Measurements from ENCODE around the gene PPARG. TPM values are rescaled to one million over a fixed set of nuclear protein-coding genes. Genes with fewer than 3 reads are reported as not detected.

The PPARG gene
- total and polyA plus RNA-seq, 8 donors: 3.3 to 52.0 (median 5.4) TPM

- Histone ChIP-seq H3K4me1 (peaks cover 0 to 19% of the 10 kb centered on the region in 2 donors), H3K4me3 (no peak overlapping the region), H3K9me3 (no peaks in the 10 kb centered on the region), H3K27me3 (no peaks in the 10 kb centered on the region), H3K27ac (no peak overlapping the region), H3K36me3 (no peaks in the 10 kb centered on the region)
- intact Hi-C loops (cut with DNase I): no loop called here
- ATAC-seq (no peak), DNase-seq (no peak)
- TF ChIP-seq, protein P1, sequence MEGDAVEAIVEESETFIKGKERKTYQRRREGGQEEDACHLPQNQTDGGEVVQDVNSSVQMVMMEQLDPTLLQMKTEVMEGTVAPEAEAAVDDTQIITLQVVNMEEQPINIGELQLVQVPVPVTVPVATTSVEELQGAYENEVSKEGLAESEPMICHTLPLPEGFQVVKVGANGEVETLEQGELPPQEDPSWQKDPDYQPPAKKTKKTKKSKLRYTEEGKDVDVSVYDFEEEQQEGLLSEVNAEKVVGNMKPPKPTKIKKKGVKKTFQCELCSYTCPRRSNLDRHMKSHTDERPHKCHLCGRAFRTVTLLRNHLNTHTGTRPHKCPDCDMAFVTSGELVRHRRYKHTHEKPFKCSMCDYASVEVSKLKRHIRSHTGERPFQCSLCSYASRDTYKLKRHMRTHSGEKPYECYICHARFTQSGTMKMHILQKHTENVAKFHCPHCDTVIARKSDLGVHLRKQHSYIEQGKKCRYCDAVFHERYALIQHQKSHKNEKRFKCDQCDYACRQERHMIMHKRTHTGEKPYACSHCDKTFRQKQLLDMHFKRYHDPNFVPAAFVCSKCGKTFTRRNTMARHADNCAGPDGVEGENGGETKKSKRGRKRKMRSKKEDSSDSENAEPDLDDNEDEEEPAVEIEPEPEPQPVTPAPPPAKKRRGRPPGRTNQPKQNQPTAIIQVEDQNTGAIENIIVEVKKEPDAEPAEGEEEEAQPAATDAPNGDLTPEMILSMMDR (IDR thresholded peaks at IDR 0.05): no peak
Observed at GRCh38 chr3:12409684-12410596, 121.1 kb downstream of the PPARG start.

DNA sequence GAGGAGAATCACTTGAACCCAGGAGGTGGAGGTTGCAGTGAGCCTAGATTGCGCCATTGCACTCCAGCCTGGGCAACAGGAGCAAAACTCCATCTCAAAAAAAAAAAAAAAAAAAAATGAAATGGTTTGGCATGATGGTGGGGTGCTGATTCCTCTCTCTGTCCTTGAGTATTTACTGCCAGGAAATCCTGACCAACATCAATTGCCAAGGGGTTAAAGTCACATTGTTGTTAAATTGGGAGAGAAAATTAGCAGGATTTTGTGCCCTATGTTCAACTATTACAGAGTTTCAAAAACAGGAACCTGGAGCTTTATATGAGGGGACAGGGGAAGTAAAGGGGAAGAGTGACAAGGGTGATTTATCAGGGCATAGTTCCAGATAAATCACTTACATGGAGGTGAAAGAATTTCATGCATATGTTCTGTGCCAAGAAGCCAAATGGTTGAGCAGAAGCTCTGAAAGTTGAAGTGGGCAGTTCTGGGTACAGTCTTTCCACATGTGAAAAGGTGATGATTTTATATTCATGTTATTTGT is 124.9 kb downstream of the PPARG start:
- Histone ChIP-seq H3K9me3 (no peaks in the 10 kb centered on the region), H3K27me3 (no peaks in the 10 kb centered on the region), H3K27ac (no peak overlapping the region), H3K4me3 (no peak overlapping the region), H3K36me3 (no peaks in the 10 kb centered on the region), H3K4me1 (peaks cover 0 to 6% of the 10 kb centered on the region in 2 donors)
- TF ChIP-seq, protein P1 (IDR thresholded peaks at IDR 0.05): no peak
- no peak for ATAC-seq
- intact Hi-C loops (cut with DNase I): no loop called here
- DNase-seq: no peak

DNA sequence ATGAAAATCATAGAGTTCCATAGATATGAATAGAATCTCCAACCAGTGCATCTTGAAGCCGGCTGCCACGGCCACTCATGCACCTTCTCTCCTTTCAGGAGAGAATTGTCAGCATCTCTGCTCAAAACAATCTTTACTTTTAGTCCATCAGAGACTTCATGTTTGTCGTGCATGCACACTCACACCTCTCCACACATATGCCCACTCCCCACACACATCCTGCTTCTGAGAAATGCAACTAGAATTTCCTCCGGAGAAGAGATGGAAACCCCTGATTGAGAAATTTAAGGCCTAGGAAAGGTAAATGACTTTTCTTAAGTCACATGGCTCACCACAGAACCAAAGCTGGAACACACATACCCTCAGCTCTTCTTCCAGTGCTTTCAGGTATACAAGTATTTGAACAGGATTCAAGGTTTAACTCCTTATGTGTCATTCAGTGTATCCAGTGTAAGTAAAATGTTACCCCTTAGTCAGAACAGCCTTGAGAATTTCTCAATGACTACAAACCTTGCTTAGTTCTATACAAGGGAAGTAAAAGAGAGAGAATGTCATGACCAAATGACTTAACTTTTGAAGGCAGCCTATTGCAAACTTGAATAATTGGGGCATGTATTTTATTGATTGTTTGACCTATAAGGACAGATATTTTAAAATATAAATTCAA is 126.3 kb downstream of the PPARG start:
- TF ChIP-seq, protein P1 (IDR thresholded peaks at IDR 0.05): no peak
- H3K27me3 ChIP-seq: no peaks in the 10 kb centered on the region
- no peak for ATAC-seq
- H3K27ac ChIP-seq: no peak overlapping the region
- H3K36me3 ChIP-seq: no peaks in the 10 kb centered on the region
- intact Hi-C loops (cut with DNase I): no loop called here
- no peaks in the 10 kb centered on the region for H3K9me3 ChIP-seq
- no peak overlapping the region for H3K4me3 ChIP-seq
- DNase-seq: no peak
- peaks cover 0 to 6% of the 10 kb centered on the region in 2 donors for H3K4me1 ChIP-seq

DNA sequence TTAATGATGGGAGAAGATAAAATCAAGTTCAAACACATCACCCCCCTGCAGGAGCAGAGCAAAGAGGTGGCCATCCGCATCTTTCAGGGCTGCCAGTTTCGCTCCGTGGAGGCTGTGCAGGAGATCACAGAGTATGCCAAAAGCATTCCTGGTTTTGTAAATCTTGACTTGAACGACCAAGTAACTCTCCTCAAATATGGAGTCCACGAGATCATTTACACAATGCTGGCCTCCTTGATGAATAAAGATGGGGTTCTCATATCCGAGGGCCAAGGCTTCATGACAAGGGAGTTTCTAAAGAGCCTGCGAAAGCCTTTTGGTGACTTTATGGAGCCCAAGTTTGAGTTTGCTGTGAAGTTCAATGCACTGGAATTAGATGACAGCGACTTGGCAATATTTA is 127.9 kb downstream of the PPARG start:
- peaks cover 0 to 6% of the 10 kb centered on the region in 2 donors for H3K4me1 ChIP-seq
- no peak for ATAC-seq
- intact Hi-C loops (cut with DNase I): no loop called here

More for the DNA sequence above, 127.9 kb downstream of the PPARG start:
- H3K27me3 ChIP-seq: no peaks in the 10 kb centered on the region
- TF ChIP-seq, protein P1 (IDR thresholded peaks at IDR 0.05): no peak
- no peak for DNase-seq
- no peak overlapping the region for H3K27ac ChIP-seq
- no peaks in the 10 kb centered on the region for H3K36me3 ChIP-seq
- no peaks in the 10 kb centered on the region for H3K9me3 ChIP-seq
- H3K4me3 ChIP-seq: no peak overlapping the region
